WTC11 (cell line): ENCODE data around the gene TRIM44. TPM values are rescaled to one million over a fixed set of nuclear protein-coding genes. Genes with fewer than 3 reads are reported as not detected.

ENCODE experiments used
- ATAC-seq: fragments of 200-7000 bp; cut with Tn5 transposase; 2 replicates; pipeline ENCODE4 v1.10.0; 2021; ENCODE audit warnings: mild to moderate bottlenecking, moderate library complexity
- CTCF ChIA-PET: fragments of 300-600 bp; sonication (Branson Sonifier 250); formaldehyde crosslinking; loops from one replicate; lab custom pipeline; 2021; ENCODE audit warnings: antibody characterized with exemption; lab: Charles Lee
- POLR2A ChIA-PET: fragments of 350-600 bp; sonication (Branson Sonifier 250); formaldehyde crosslinking; loops from one replicate; lab custom pipeline; 2021; ENCODE audit warnings: antibody characterized with exemption; lab: Charles Lee
- DNase-seq: peaks from one replicate; pipeline ENCODE4 v3.0.0; 2021; ENCODE audit warnings: low spot score
- H3K27ac Mint-ChIP-seq: 2 replicates; pipeline ENCODE4 v1.8.0; 2021; ENCODE audit warnings: mixed read lengths
- H3K27me3 Mint-ChIP-seq: 2 replicates; pipeline ENCODE4 v1.8.0; 2021; ENCODE audit warnings: low read depth, mild to moderate bottlenecking, moderate library complexity, mixed read lengths
- H3K36me3 Mint-ChIP-seq: 2 replicates; pipeline ENCODE4 v1.8.0; 2021; ENCODE audit warnings: mixed read lengths
- H3K4me1 Mint-ChIP-seq: 2 replicates; pipeline ENCODE4 v1.8.0; 2022; ENCODE audit warnings: mixed read lengths
- H3K4me3 Mint-ChIP-seq: 2 replicates; pipeline ENCODE4 v1.8.0; 2021; ENCODE audit warnings: mild to moderate bottlenecking, moderate library complexity, mixed read lengths
- H3K9me3 Mint-ChIP-seq: 2 replicates; pipeline ENCODE4 v1.8.0; 2021; ENCODE audit warnings: mixed read lengths
- ATF2 ChIP-seq: sonication (generic); formaldehyde crosslinking; IDR thresholded peaks from 2 replicates; pipeline ENCODE4 v1.8.1; 2022; ENCODE audit warnings: low read depth, missing genetic modification reagents, borderline replicate concordance
- EMX1 ChIP-seq: fragments of 250-450 bp; sonication (Bioruptor Pico); IDR thresholded peaks from 2 replicates; pipeline ENCODE4 v1.8.0; 2021; ENCODE audit warnings: mild to moderate bottlenecking
- FOXK1 ChIP-seq: sonication (generic); formaldehyde crosslinking; IDR thresholded peaks from 2 replicates; pipeline ENCODE4 v1.8.0; 2022; ENCODE audit warnings: mild to moderate bottlenecking, moderate library complexity, missing genetic modification reagents
- FOXP4 ChIP-seq: sonication (generic); formaldehyde crosslinking; IDR thresholded peaks from 2 replicates; pipeline ENCODE4 v1.8.0; 2022; ENCODE audit warnings: mild to moderate bottlenecking, missing genetic modification reagents
- HMGA2 ChIP-seq: fragments of 250-450 bp; sonication (Bioruptor Pico); IDR thresholded peaks from 2 replicates; pipeline ENCODE4 v1.4.0; 2021; ENCODE audit warnings: mild to moderate bottlenecking, moderate library complexity
- NR2C2 ChIP-seq: sonication (generic); formaldehyde crosslinking; IDR thresholded peaks from 2 replicates; pipeline ENCODE4 v1.8.0; 2022; ENCODE audit warnings: mild to moderate bottlenecking, missing genetic modification reagents
- RORB ChIP-seq: fragments of 250-450 bp; sonication (Bioruptor Pico); IDR thresholded peaks from 2 replicates; pipeline ENCODE4 v1.9.0; 2021; ENCODE audit warnings: mild to moderate bottlenecking
- TP53 ChIP-seq: sonication (generic); formaldehyde crosslinking; IDR thresholded peaks from 2 replicates; pipeline ENCODE4 v1.8.1; 2023; ENCODE audit warnings: mild to moderate bottlenecking, missing genetic modification reagents
- ZNF219 ChIP-seq: sonication (generic); formaldehyde crosslinking; IDR thresholded peaks from 2 replicates; pipeline ENCODE4 v1.8.0; 2023; ENCODE audit warnings: missing genetic modification reagents, mild to moderate bottlenecking, borderline replicate concordance
- ZNF281 ChIP-seq: sonication (generic); formaldehyde crosslinking; IDR thresholded peaks from 2 replicates; pipeline ENCODE4 v1.8.0; 2023; ENCODE audit warnings: mild to moderate bottlenecking, missing genetic modification reagents
- ZNF416 ChIP-seq: fragments of 250-450 bp; sonication (Bioruptor Pico); IDR thresholded peaks from 2 replicates; pipeline ENCODE4 v1.9.0; 2021; ENCODE audit warnings: mild to moderate bottlenecking, inconsistent platforms
- total RNA-seq: library from RNA; stranded (reverse); gene quantifications from 3 replicates; pipeline ENCODE4 v1.2.3, GENCODE V29; 2021
- TF ChIP-seq, protein P1 (sequence below): sonication (generic); formaldehyde crosslinking; IDR thresholded peaks from 2 replicates; pipeline ENCODE4 v1.8.0; 2023; ENCODE audit warnings: missing genetic modification reagents
- TF ChIP-seq, protein P2 (sequence below): sonication (generic); formaldehyde crosslinking; IDR thresholded peaks from 2 replicates; pipeline ENCODE4 v1.8.0; 2022; ENCODE audit warnings: mild to moderate bottlenecking, missing genetic modification reagents
- TF ChIP-seq, protein P3 (sequence below): sonication (generic); formaldehyde crosslinking; conservative IDR thresholded peaks from 2 replicates; pipeline ENCODE4 v1.8.1; 2023; ENCODE audit warnings: mild to moderate bottlenecking, low read depth, missing genetic modification reagents, moderate library complexity
- TF ChIP-seq, protein P4 (sequence below): sonication (generic); formaldehyde crosslinking; IDR thresholded peaks from 2 replicates; pipeline ENCODE4 v1.8.0; 2022; ENCODE audit warnings: missing genetic modification reagents

The TRIM44 gene
- total RNA-seq, 1 experiment from 2014 or later = 27.4 TPM

GRCh38 chr11:35791088-35791958, 128.7 kb downstream of the TRIM44 start:
- H3K36me3 Mint-ChIP-seq = no peaks in the 10 kb centered on the region
- peaks cover 7% of the 10 kb centered on the region for H3K4me1 Mint-ChIP-seq
- DNase-seq (no peak), ATAC-seq (no peak)
- no peak overlapping the region for H3K4me3 Mint-ChIP-seq
- POLR2A ChIA-PET = no interaction called here
- H3K27me3 Mint-ChIP-seq = no peaks in the 10 kb centered on the region; the same call in 1 of the 2 replicates
- TF ChIP-seq ZNF416 (CRISPR knock-in tag) (no peak), NR2C2 (CRISPR knock-in tag) (no peak), ZNF219 (no peak), ZNF281 (CRISPR knock-in tag) (no peak), RORB (CRISPR knock-in tag) (no peak), EMX1 (CRISPR knock-in tag) (no peak), FOXK1 (CRISPR knock-in tag) (no peak), FOXP4 (CRISPR knock-in tag) (no peak), HMGA2 (CRISPR knock-in tag) (no peak)
- TF ChIP-seq, protein P1, sequence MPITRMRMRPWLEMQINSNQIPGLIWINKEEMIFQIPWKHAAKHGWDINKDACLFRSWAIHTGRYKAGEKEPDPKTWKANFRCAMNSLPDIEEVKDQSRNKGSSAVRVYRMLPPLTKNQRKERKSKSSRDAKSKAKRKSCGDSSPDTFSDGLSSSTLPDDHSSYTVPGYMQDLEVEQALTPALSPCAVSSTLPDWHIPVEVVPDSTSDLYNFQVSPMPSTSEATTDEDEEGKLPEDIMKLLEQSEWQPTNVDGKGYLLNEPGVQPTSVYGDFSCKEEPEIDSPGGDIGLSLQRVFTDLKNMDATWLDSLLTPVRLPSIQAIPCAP (CRISPR knock-in tag) = no peak
- H3K9me3 Mint-ChIP-seq = no peaks in the 10 kb centered on the region
- CTCF ChIA-PET = interaction anchor here (1.3 to 6.2 kb wide), 2 partner anchors 9 to 31 kb away, joined by 3 to 32 read pairs; no protein-coding TSS in a partner anchor
- H3K27ac Mint-ChIP-seq = no peak overlapping the region

DNA sequence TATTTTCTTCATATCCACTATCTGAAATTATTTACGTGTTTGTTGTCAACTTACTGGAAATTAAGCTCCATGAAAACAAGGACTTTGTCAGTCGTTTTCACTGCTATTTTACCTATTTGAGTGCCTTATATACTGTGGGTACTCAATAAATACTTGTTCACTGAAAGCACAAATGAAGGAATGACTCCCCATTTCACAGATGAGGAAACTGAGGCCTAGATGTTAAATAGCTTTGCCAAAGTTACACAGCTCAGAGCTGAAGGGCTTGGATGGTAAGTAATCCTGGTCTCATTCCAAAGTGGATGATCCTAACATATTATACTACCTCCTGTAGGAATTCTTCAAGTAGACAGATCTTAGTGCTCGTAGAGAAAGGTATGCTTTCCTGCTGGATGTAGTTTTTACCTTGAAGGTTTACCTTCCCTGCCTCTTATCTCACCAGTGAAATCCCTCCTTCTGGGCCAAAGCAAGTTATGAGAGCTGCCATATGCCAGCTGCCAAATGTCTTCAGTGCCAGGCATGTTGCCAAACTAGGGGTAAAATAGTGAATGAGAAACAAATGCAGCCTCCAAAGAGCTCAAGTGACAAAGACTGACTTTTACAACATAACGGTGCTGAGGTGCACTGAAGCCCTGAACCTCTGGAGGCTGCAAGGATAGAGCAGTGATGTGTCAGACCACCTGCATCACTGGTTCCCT, 129.7 kb downstream of the TRIM44 start:
- Mint-ChIP-seq H3K27ac (no peak overlapping the region), H3K4me1 (no peaks in the 10 kb centered on the region), H3K27me3 (no peaks in the 10 kb centered on the region; the same call in 1 of the 2 replicates), H3K9me3 (no peaks in the 10 kb centered on the region), H3K4me3 (no peak overlapping the region), H3K36me3 (no peaks in the 10 kb centered on the region)
- ATAC-seq = no peak
- TF ChIP-seq ATF2 (CRISPR knock-in tag) = no peak
- no peak for TF ChIP-seq TP53 (CRISPR knock-in tag)
- ChIA-PET CTCF (interaction anchor here (1.2 to 6.2 kb wide), 2 partner anchors 30 to 264 kb away, joined by 3 to 32 read pairs; no protein-coding TSS in a partner anchor), POLR2A (no interaction called here)
- no peak for DNase-seq

GRCh38 chr11:35792846-35793192, 130.2 kb downstream of the TRIM44 start:
- H3K4me1 Mint-ChIP-seq = no peaks in the 10 kb centered on the region; the same call in 1 of the 2 replicates
- no peak for DNase-seq
- POLR2A ChIA-PET = no interaction called here
- H3K9me3 Mint-ChIP-seq = no peaks in the 10 kb centered on the region
- H3K4me3 Mint-ChIP-seq = no peak overlapping the region
- TF ChIP-seq, protein P2, sequence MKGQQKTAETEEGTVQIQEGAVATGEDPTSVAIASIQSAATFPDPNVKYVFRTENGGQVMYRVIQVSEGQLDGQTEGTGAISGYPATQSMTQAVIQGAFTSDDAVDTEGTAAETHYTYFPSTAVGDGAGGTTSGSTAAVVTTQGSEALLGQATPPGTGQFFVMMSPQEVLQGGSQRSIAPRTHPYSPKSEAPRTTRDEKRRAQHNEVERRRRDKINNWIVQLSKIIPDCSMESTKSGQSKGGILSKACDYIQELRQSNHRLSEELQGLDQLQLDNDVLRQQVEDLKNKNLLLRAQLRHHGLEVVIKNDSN = no peak
- TF ChIP-seq, protein P3, sequence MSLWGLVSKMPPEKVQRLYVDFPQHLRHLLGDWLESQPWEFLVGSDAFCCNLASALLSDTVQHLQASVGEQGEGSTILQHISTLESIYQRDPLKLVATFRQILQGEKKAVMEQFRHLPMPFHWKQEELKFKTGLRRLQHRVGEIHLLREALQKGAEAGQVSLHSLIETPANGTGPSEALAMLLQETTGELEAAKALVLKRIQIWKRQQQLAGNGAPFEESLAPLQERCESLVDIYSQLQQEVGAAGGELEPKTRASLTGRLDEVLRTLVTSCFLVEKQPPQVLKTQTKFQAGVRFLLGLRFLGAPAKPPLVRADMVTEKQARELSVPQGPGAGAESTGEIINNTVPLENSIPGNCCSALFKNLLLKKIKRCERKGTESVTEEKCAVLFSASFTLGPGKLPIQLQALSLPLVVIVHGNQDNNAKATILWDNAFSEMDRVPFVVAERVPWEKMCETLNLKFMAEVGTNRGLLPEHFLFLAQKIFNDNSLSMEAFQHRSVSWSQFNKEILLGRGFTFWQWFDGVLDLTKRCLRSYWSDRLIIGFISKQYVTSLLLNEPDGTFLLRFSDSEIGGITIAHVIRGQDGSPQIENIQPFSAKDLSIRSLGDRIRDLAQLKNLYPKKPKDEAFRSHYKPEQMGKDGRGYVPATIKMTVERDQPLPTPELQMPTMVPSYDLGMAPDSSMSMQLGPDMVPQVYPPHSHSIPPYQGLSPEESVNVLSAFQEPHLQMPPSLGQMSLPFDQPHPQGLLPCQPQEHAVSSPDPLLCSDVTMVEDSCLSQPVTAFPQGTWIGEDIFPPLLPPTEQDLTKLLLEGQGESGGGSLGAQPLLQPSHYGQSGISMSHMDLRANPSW (CRISPR knock-in tag) = no peak
- TF ChIP-seq, protein P4, sequence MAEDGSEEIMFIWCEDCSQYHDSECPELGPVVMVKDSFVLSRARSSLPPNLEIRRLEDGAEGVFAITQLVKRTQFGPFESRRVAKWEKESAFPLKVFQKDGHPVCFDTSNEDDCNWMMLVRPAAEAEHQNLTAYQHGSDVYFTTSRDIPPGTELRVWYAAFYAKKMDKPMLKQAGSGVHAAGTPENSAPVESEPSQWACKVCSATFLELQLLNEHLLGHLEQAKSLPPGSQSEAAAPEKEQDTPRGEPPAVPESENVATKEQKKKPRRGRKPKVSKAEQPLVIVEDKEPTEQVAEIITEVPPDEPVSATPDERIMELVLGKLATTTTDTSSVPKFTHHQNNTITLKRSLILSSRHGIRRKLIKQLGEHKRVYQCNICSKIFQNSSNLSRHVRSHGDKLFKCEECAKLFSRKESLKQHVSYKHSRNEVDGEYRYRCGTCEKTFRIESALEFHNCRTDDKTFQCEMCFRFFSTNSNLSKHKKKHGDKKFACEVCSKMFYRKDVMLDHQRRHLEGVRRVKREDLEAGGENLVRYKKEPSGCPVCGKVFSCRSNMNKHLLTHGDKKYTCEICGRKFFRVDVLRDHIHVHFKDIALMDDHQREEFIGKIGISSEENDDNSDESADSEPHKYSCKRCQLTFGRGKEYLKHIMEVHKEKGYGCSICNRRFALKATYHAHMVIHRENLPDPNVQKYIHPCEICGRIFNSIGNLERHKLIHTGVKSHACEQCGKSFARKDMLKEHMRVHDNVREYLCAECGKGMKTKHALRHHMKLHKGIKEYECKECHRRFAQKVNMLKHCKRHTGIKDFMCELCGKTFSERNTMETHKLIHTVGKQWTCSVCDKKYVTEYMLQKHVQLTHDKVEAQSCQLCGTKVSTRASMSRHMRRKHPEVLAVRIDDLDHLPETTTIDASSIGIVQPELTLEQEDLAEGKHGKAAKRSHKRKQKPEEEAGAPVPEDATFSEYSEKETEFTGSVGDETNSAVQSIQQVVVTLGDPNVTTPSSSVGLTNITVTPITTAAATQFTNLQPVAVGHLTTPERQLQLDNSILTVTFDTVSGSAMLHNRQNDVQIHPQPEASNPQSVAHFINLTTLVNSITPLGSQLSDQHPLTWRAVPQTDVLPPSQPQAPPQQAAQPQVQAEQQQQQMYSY (CRISPR knock-in tag) = no peak
- TF ChIP-seq ZNF416 (CRISPR knock-in tag) = no peak
- TF ChIP-seq, all 79 proteins: peak for 0
- no peaks in the 10 kb centered on the region for H3K36me3 Mint-ChIP-seq
- CTCF ChIA-PET = interaction anchor here (1.2 to 6.2 kb wide), 2 partner anchors 29 to 264 kb away, joined by 3 to 32 read pairs; no protein-coding TSS in a partner anchor
- H3K27ac Mint-ChIP-seq = no peak overlapping the region
- ATAC-seq = no peak
- no peaks in the 10 kb centered on the region; the same call in 1 of the 2 replicates for H3K27me3 Mint-ChIP-seq
